Keratinocyte (primary cell): Measurements from ENCODE around the gene PFAS.

Source experiments
- CTCF ChIP-seq, 3 experiments: IDR thresholded peaks in 1 of 3; conservative IDR thresholded peaks in 1 of 3; optimal IDR thresholded peaks in 1 of 3; 2 replicates in 2 of 3; 3 replicates in 1 of 3; pipeline versions ENCODE3 to v1.5.1; 2011; ENCODE audit warnings: low read length in 3 of 3, mild to moderate bottlenecking in 3 of 3, moderate library complexity in 2 of 3, control low read depth in 1 of 3, inconsistent platforms in 1 of 3; ENCODE audit not compliant: insufficient read depth in 2 of 3; ENCODE audit errors: extremely low read depth in 1 of 3
- EZH2 ChIP-seq: IDR thresholded peaks from one replicate; pipeline ENCODE4 v1.6.1; 2012; ENCODE audit warnings: inconsistent platforms, mild to moderate bottlenecking, low read length, moderate library complexity

- TF ChIP-seq CTCF (optimal IDR thresholded peaks at IDR 0.05 in 1 of 3, IDR thresholded peaks at IDR 0.05 in 1 of 3, conservative IDR thresholded peaks at IDR 0.05 in 1 of 3; ENCODE audit: extremely low read depth in 1 of 3, insufficient read depth in 2 of 3, low read length in 3 of 3) (no peak), EZH2 (no peak)
Observed at GRCh38 chr17:8248751-8249607, at the start of gene PFAS.
